ENCODE measurements around the gene KDM2A.

The KDM2A gene

GRCh38 chr11:67098799-67099429 lies 20.1 kb upstream of the KDM2A start:
- Histone ChIP-seq H3K27me3 (ENCODE audit: control insufficient read depth, insufficient read depth, low read length) (peaks cover 15% of the 10 kb centered on the region), H3K4me3 (ENCODE audit: low read length) (no peak overlapping the region), H3K36me3 (ENCODE audit: insufficient read depth, low read length) (no peaks in the 10 kb centered on the region), H3K4me1 (ENCODE audit: control insufficient read depth, insufficient read depth, low read length) (no peaks in the 10 kb centered on the region), H3K4me2 (ENCODE audit: low read length) (no peak overlapping the region), H3K9ac (ENCODE audit: low read depth, low read length) (no peak overlapping the region), H3K9me3 (replicated peaks; ENCODE audit: low read length) (no peaks in the 10 kb centered on the region)

DNA sequence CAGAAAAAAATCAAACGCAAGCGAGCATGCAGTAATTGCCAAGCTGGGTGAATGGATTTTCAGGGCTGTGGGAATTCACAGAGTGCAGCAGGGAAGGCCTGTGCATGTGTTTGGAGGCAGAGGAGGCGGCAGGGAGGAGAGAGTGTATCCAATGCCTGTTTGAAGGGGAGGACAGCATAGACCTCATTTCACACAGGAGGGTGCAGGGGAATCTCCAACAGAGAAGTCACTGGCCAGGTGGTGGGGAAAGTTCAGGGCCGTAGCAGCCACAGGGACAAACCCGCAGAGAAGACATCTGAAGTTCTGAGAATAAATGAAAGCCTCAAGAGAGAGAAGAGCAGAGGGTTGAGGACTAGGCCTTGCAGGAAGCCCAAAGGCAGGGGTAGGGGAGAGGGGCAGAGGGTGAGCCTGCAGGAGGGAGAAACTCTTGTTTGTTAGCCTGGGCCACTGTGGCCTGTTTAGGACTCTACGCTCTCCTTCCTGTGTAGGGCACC lies 19.2 kb upstream of the KDM2A start:
- Histone ChIP-seq H3K4me3 (ENCODE audit: low read length) (no peak overlapping the region), H3K27me3 (ENCODE audit: control insufficient read depth, insufficient read depth, low read length) (peaks cover 15% of the 10 kb centered on the region), H3K9ac (ENCODE audit: low read depth, low read length) (no peak overlapping the region), H3K9me3 (replicated peaks; ENCODE audit: low read length) (no peaks in the 10 kb centered on the region), H3K4me2 (ENCODE audit: low read length) (no peak overlapping the region), H3K4me1 (ENCODE audit: control insufficient read depth, insufficient read depth, low read length) (no peaks in the 10 kb centered on the region), H3K36me3 (ENCODE audit: insufficient read depth, low read length) (no peaks in the 10 kb centered on the region)

DNA sequence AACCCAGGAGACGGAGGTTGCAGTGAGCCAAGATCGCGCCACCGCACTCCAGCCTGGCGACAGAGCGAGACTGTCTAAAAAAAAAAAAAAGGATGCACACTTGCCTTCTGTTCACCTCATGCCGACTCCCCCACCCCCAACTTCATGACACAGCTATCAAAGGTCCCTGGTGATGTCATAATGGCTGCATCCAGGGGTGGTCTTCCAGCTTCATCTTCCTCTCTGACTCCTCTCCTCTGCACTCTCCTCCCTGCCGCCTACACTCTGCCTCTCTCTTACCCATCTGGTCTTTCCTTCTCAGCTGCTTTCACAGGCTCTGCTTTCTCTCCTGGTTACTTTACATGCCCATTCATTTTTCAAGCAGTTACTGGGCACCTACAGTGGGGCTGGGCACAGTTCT lies 16.4 kb upstream of the KDM2A start:
- Histone ChIP-seq H3K4me3 (ENCODE audit: low read length) (no peak overlapping the region), H3K36me3 (ENCODE audit: insufficient read depth, low read length) (no peaks in the 10 kb centered on the region), H3K4me1 (ENCODE audit: control insufficient read depth, insufficient read depth, low read length) (no peaks in the 10 kb centered on the region), H3K9me3 (replicated peaks; ENCODE audit: low read length) (no peaks in the 10 kb centered on the region), H3K9ac (ENCODE audit: low read depth, low read length) (no peak overlapping the region), H3K4me2 (ENCODE audit: low read length) (no peak overlapping the region), H3K27me3 (ENCODE audit: control insufficient read depth, insufficient read depth, low read length) (no peaks in the 10 kb centered on the region)

DNA sequence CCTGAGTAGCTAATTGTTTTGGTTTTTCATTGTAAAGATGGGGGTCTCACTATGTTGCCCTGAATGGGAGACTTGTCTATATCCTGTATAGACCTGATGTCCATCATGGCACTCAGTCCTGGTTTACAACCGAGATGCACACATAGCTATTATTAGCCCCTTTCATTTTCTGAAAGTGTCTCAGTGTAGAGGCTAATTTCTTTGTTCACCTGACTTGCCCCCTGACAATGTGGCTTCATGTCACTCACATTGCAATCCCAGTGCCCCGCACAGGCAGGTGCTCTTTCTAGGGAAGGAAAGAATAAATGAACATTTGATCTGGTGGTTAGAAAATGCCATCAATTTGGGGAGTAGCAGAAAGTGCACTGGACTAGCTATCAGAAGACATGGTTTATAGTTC lies 13.1 kb upstream of the KDM2A start:
- Histone ChIP-seq H3K27me3 (ENCODE audit: control insufficient read depth, insufficient read depth, low read length) (no peaks in the 10 kb centered on the region), H3K9me3 (replicated peaks; ENCODE audit: low read length) (no peaks in the 10 kb centered on the region), H3K4me2 (ENCODE audit: low read length) (no peak overlapping the region), H3K36me3 (ENCODE audit: insufficient read depth, low read length) (no peaks in the 10 kb centered on the region), H3K4me1 (ENCODE audit: control insufficient read depth, insufficient read depth, low read length) (no peaks in the 10 kb centered on the region), H3K9ac (ENCODE audit: low read depth, low read length) (no peak overlapping the region), H3K4me3 (ENCODE audit: low read length) (no peak overlapping the region)

- Histone ChIP-seq H3K4me3 (ENCODE audit: low read length) (no peak overlapping the region), H3K9me3 (replicated peaks; ENCODE audit: low read length) (no peaks in the 10 kb centered on the region), H3K36me3 (ENCODE audit: insufficient read depth, low read length) (no peaks in the 10 kb centered on the region), H3K9ac (ENCODE audit: low read depth, low read length) (no peak overlapping the region), H3K4me2 (ENCODE audit: low read length) (no peak overlapping the region), H3K4me1 (ENCODE audit: control insufficient read depth, insufficient read depth, low read length) (no peaks in the 10 kb centered on the region), H3K27me3 (ENCODE audit: control insufficient read depth, insufficient read depth, low read length) (no peaks in the 10 kb centered on the region)
Measured at GRCh38 chr11:67111261-67111660, 7.8 kb upstream of the KDM2A start.

DNA sequence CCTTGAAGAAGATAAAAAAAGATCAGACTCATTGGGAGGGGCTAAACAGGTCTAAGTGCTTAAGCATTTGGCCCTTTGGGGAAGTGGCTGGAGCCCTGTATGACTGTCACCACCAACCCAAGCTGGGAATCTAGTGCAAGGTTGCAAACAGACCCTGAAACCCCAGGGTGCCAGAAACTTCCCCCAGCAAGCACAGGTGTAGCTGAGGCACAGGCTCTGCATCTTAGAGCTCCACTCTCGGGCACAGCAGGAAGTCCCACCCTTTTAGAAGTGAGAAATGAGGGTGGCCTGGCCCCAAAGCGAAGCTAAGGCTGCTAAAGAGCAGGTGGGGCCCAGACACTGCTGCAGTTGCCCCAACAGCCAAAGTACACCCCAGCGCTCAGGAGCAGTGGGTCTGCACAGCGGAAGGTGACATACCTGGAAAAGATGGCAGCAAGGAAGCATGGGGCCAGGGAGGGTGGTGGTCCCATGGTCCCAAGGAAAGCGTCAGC lies 5.8 kb upstream of the KDM2A start:
- Histone ChIP-seq H3K9ac (ENCODE audit: low read depth, low read length) (no peak overlapping the region), H3K36me3 (ENCODE audit: insufficient read depth, low read length) (no peaks in the 10 kb centered on the region), H3K4me2 (ENCODE audit: low read length) (no peak overlapping the region), H3K9me3 (replicated peaks; ENCODE audit: low read length) (no peaks in the 10 kb centered on the region), H3K4me1 (ENCODE audit: control insufficient read depth, insufficient read depth, low read length) (peaks cover 5% of the 10 kb centered on the region), H3K27me3 (ENCODE audit: control insufficient read depth, insufficient read depth, low read length) (no peaks in the 10 kb centered on the region), H3K4me3 (ENCODE audit: low read length) (no peak overlapping the region)

DNA sequence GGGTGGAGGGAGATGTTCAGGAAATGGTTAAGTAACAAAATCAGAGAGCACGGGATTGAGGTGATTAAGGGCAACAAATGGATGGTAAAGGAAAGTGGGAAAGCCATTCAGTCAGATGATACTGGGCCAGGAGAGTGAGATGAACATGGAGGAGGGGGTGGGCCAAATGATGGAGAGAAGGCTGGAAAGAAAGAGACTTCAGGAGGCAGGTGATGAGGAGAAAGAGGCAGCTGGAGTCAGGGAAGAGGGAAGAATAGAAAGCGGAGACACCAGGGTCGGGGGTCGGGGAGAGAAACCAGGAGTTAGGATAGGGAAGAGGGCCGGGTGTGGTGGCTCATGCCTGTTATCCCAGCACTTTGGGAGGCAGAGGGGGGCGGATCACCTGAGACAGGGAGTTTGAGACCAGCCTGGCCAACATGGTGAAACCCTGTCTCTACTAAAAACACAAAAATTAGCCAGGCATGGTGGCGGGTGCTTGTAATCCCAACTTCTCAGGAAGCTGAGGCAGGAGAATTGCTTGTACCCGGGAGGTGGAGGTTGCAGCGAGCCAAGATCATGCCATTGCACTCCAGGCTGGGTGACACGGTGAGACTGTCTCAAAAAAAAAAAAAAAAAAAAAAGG lies 4.7 kb upstream of the KDM2A start:
- Histone ChIP-seq H3K36me3 (ENCODE audit: insufficient read depth, low read length) (no peaks in the 10 kb centered on the region), H3K27me3 (ENCODE audit: control insufficient read depth, insufficient read depth, low read length) (no peaks in the 10 kb centered on the region), H3K9me3 (replicated peaks; ENCODE audit: low read length) (no peaks in the 10 kb centered on the region), H3K4me2 (ENCODE audit: low read length) (no peak overlapping the region), H3K4me1 (ENCODE audit: control insufficient read depth, insufficient read depth, low read length) (peaks cover 8% of the 10 kb centered on the region), H3K4me3 (ENCODE audit: low read length) (no peak overlapping the region), H3K9ac (ENCODE audit: low read depth, low read length) (no peak overlapping the region)

GRCh38 chr11:67116758-67117105 lies 2.3 kb upstream of the KDM2A start:
- no peak overlapping the region for H3K4me2 ChIP-seq (ENCODE audit: low read length)
- no peaks in the 10 kb centered on the region for H3K9me3 ChIP-seq (replicated peaks; ENCODE audit: low read length)
- no peaks in the 10 kb centered on the region for H3K27me3 ChIP-seq (ENCODE audit: control insufficient read depth, insufficient read depth, low read length)
- H3K4me1 ChIP-seq (ENCODE audit: control insufficient read depth, insufficient read depth, low read length), result peaks cover 8% of the 10 kb centered on the region
- H3K9ac ChIP-seq (ENCODE audit: low read depth, low read length), result no peak overlapping the region
- no peak overlapping the region for H3K4me3 ChIP-seq (ENCODE audit: low read length)
- no peaks in the 10 kb centered on the region for H3K36me3 ChIP-seq (ENCODE audit: insufficient read depth, low read length)

DNA sequence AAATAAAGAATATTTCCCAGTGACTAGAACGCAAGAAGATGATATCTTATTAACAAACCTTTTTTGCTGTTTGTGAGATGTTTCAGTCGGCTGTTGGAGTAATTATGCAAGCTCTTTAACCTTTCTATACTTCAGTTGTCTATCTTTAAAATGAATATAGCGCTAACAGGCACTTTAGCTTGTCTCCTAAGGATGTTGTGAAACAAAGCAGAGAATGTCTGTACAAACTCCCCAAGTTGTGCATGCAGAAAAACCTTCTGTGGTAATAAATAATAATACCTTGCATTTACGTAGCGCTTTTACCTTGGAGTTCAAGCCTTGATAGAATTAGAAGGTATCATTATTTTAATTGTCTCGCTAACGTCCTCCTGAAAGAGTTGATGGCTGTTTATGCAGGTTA lies 1.9 kb upstream of the KDM2A start:
- no peaks in the 10 kb centered on the region for H3K36me3 ChIP-seq (ENCODE audit: insufficient read depth, low read length)
- peaks cover 12% of the 10 kb centered on the region for H3K4me1 ChIP-seq (ENCODE audit: control insufficient read depth, insufficient read depth, low read length)
- H3K4me3 ChIP-seq (ENCODE audit: low read length), result no peak overlapping the region

GRCh38 chr11:67117672-67118180 lies 1.3 kb upstream of the KDM2A start:
- no peaks in the 10 kb centered on the region for H3K27me3 ChIP-seq (ENCODE audit: control insufficient read depth, insufficient read depth, low read length)
- H3K9ac ChIP-seq (ENCODE audit: low read depth, low read length), result peak overlapping the region; percentile 94
- H3K4me3 ChIP-seq (ENCODE audit: low read length), result peak overlapping the region; percentile 68
- H3K4me2 ChIP-seq (ENCODE audit: low read length), result peak overlapping the region; percentile 90
- H3K9me3 ChIP-seq (replicated peaks; ENCODE audit: low read length), result no peaks in the 10 kb centered on the region
- H3K36me3 ChIP-seq (ENCODE audit: insufficient read depth, low read length), result no peaks in the 10 kb centered on the region
- H3K4me1 ChIP-seq (ENCODE audit: control insufficient read depth, insufficient read depth, low read length), result peaks cover 14% of the 10 kb centered on the region

More for the DNA sequence above, 1.9 kb upstream of the KDM2A start:
- Histone ChIP-seq H3K9ac (ENCODE audit: low read depth, low read length) (no peak overlapping the region), H3K9me3 (replicated peaks; ENCODE audit: low read length) (no peaks in the 10 kb centered on the region), H3K4me2 (ENCODE audit: low read length) (peak overlapping the region; percentile 90), H3K27me3 (ENCODE audit: control insufficient read depth, insufficient read depth, low read length) (no peaks in the 10 kb centered on the region)

DNA sequence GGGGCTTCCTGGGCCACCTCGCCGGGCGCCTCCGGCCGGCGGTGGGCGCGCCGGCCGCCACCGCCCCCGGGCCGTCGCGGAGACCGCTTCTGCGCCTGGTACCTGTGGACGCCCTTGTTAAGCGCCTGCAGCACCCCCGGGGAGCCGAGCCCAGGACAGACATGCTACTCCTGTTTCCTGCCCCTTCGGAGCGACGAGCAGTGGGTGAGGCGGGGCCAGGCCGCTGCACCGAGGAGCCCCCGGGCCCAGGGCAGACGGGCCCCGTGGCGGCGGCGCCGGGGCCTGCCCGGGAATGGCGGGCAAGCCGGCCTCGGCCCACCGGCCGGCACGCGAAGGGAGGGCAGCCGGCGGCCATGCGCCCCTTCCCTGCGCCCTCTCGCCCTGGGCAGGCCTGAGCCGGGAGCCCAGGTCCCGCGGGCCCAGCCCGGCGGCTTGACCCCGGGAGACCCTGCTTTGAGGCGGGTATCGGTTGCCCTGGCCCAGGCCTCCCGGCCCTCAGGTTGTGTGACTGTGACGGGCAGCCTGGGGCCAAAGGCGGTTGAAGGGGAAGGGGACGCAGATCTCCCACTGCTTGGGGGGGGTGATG lies 789 bp upstream of the KDM2A start:
- Histone ChIP-seq H3K4me2 (ENCODE audit: low read length) (peak overlapping the region; percentile 90), H3K4me3 (ENCODE audit: low read length) (peak overlapping the region; percentile 68), H3K36me3 (ENCODE audit: insufficient read depth, low read length) (peaks cover 1% of the 10 kb centered on the region), H3K27me3 (ENCODE audit: control insufficient read depth, insufficient read depth, low read length) (no peaks in the 10 kb centered on the region), H3K9me3 (replicated peaks; ENCODE audit: low read length) (no peaks in the 10 kb centered on the region), H3K9ac (ENCODE audit: low read depth, low read length) (peak overlapping the region; percentile 94), H3K4me1 (ENCODE audit: control insufficient read depth, insufficient read depth, low read length) (peaks cover 14% of the 10 kb centered on the region)

Data from skeletal muscle satellite cell (primary cell).